IPS DF 6.9 (cell line): ENCODE results near the gene THSD4.

Experiments used
- DNase-seq: peaks from one replicate; pipeline ENCODE4 v3.0.0-alpha.2; 2013; ENCODE audit warnings: low read depth, low spot score
- H3K27ac ChIP-seq: one replicate; pipeline ENCODE4 v1.5.1; 2013; ENCODE audit warnings: low read length, control low read depth
- H3K27me3 ChIP-seq: 2 replicates; pipeline ENCODE4 v1.6.1; 2013; ENCODE audit warnings: mild to moderate bottlenecking, low read length; ENCODE audit not compliant: control insufficient read depth, insufficient read depth
- H3K36me3 ChIP-seq: 2 replicates; pipeline ENCODE4 v1.6.1; 2013; ENCODE audit warnings: low read length; ENCODE audit not compliant: control insufficient read depth, insufficient read depth
- H3K4me1 ChIP-seq: 2 replicates; pipeline ENCODE4 v1.6.1; 2013; ENCODE audit warnings: low read length; ENCODE audit not compliant: control insufficient read depth, insufficient read depth
- H3K4me3 ChIP-seq: 2 replicates; pipeline ENCODE4 v1.5.1; 2013; ENCODE audit warnings: mild to moderate bottlenecking, low read length
- H3K9me3 ChIP-seq: 2 replicates; pipeline ENCODE4 v1.6.1; 2013; ENCODE audit warnings: low read length, inconsistent platforms; ENCODE audit not compliant: control insufficient read depth, insufficient read depth
- WGBS: extraction: QIAGEN DNeasy Blood & Tissue Kit; methylation state at CpG from one replicate; pipeline ENCODE4 v1.1.7; 2013; ENCODE audit warnings: mixed read lengths, missing lambda C conversion rate; ENCODE audit not compliant: insufficient read length, insufficient coverage; 5-methylcytosine and 5-hydroxymethylcytosine counted together

THSD4 gene

GRCh38 chr15:71632576-71633195, 517.4 kb downstream of the THSD4 start:
- Histone ChIP-seq H3K4me1 (no peaks in the 10 kb centered on the region), H3K27me3 (no peaks in the 10 kb centered on the region), H3K4me3 (no peak overlapping the region), H3K36me3 (no peaks in the 10 kb centered on the region), H3K9me3 (no peaks in the 10 kb centered on the region), H3K27ac (no peak overlapping the region)
- DNase-seq = no peak
- no CpG with 5 or more reads among the region's 3 CpGs for WGBS

GRCh38 chr15:71634820-71635560, 519.7 kb downstream of the THSD4 start:
- Histone ChIP-seq H3K9me3 (no peaks in the 10 kb centered on the region), H3K27me3 (no peaks in the 10 kb centered on the region), H3K27ac (no peak overlapping the region), H3K4me3 (no peak overlapping the region), H3K4me1 (no peaks in the 10 kb centered on the region), H3K36me3 (no peaks in the 10 kb centered on the region)
- DNase-seq = no peak
- no CpG with 5 or more reads among the region's 6 CpGs for WGBS

GRCh38 chr15:71635735-71636134, 520.5 kb downstream of the THSD4 start:
- DNase-seq = no peak
- no CpG with 5 or more reads among the region's 2 CpGs for WGBS
- Histone ChIP-seq H3K27me3 (no peaks in the 10 kb centered on the region), H3K27ac (no peak overlapping the region), H3K4me3 (no peak overlapping the region), H3K9me3 (no peaks in the 10 kb centered on the region), H3K36me3 (no peaks in the 10 kb centered on the region), H3K4me1 (no peaks in the 10 kb centered on the region)

- Histone ChIP-seq H3K36me3 (no peaks in the 10 kb centered on the region), H3K27ac (no peak overlapping the region), H3K27me3 (no peaks in the 10 kb centered on the region), H3K4me3 (no peak overlapping the region), H3K4me1 (no peaks in the 10 kb centered on the region), H3K9me3 (no peaks in the 10 kb centered on the region)
- no CpG with 5 or more reads among the region's 1 CpG for WGBS
- DNase-seq = no peak
Measured at GRCh38 chr15:71638876-71639275, 523.6 kb downstream of the THSD4 start.

- H3K27ac ChIP-seq = no peak overlapping the region
- no peak overlapping the region for H3K4me3 ChIP-seq
- no peaks in the 10 kb centered on the region for H3K27me3 ChIP-seq
- no peaks in the 10 kb centered on the region for H3K36me3 ChIP-seq
- H3K9me3 ChIP-seq = no peaks in the 10 kb centered on the region
- WGBS = no CpG with 5 or more reads among the region's 1 CpG
- no peaks in the 10 kb centered on the region for H3K4me1 ChIP-seq
- no peak for DNase-seq
Measured at GRCh38 chr15:71639471-71639870, 524.2 kb downstream of the THSD4 start.

GRCh38 chr15:71643918-71644317, 528.6 kb downstream of the THSD4 start:
- no CpG with 5 or more reads among the region's 2 CpGs for WGBS
- H3K9me3 ChIP-seq = no peaks in the 10 kb centered on the region
- H3K4me1 ChIP-seq = no peaks in the 10 kb centered on the region
- no peaks in the 10 kb centered on the region for H3K27me3 ChIP-seq
- H3K4me3 ChIP-seq = no peak overlapping the region
- DNase-seq = no peak
- H3K36me3 ChIP-seq = no peaks in the 10 kb centered on the region
- H3K27ac ChIP-seq = no peak overlapping the region

GRCh38 chr15:71646767-71647486, 531.7 kb downstream of the THSD4 start:
- no peaks in the 10 kb centered on the region for H3K9me3 ChIP-seq
- WGBS = no CpG with 5 or more reads among the region's 5 CpGs
- no peak for DNase-seq

GRCh38 chr15:71647487-71647808, 532.2 kb downstream of the THSD4 start:
- H3K27ac ChIP-seq = no peak overlapping the region
- WGBS = no CpG with 5 or more reads among the region's 4 CpGs

More at GRCh38 chr15:71646767-71647486, 531.7 kb downstream of the THSD4 start:
- Histone ChIP-seq H3K36me3 (no peaks in the 10 kb centered on the region), H3K4me1 (no peaks in the 10 kb centered on the region), H3K27ac (no peak overlapping the region), H3K4me3 (no peak overlapping the region), H3K27me3 (no peaks in the 10 kb centered on the region)

GRCh38 chr15:71648095-71648494, 532.8 kb downstream of the THSD4 start:
- H3K4me1 ChIP-seq = no peaks in the 10 kb centered on the region
- no peaks in the 10 kb centered on the region for H3K36me3 ChIP-seq
- H3K9me3 ChIP-seq = no peaks in the 10 kb centered on the region
- DNase-seq = no peak
- H3K27ac ChIP-seq = no peak overlapping the region
- no peaks in the 10 kb centered on the region for H3K27me3 ChIP-seq
- WGBS = no CpG with 5 or more reads among the region's 3 CpGs
- no peak overlapping the region for H3K4me3 ChIP-seq

More at GRCh38 chr15:71647487-71647808, 532.2 kb downstream of the THSD4 start:
- Histone ChIP-seq H3K4me1 (no peaks in the 10 kb centered on the region), H3K9me3 (no peaks in the 10 kb centered on the region), H3K4me3 (no peak overlapping the region), H3K27me3 (no peaks in the 10 kb centered on the region), H3K36me3 (no peaks in the 10 kb centered on the region)
- DNase-seq = no peak

GRCh38 chr15:71649894-71650293, 534.6 kb downstream of the THSD4 start:
- DNase-seq = no peak

More at GRCh38 chr15:71649894-71650293, 534.6 kb downstream of the THSD4 start:
- Histone ChIP-seq H3K36me3 (no peaks in the 10 kb centered on the region), H3K9me3 (no peaks in the 10 kb centered on the region), H3K4me3 (no peak overlapping the region), H3K27me3 (no peaks in the 10 kb centered on the region), H3K27ac (no peak overlapping the region), H3K4me1 (no peaks in the 10 kb centered on the region)
- WGBS = no CpG with 5 or more reads among the region's 3 CpGs
